Islet of Langerhans (tissue), 1 donor: ENCODE data around the gene PADI4.

Source experiments
- FAIRE-seq: peaks from one replicate; lab custom pipeline; 2011; peaks lifted over from hg19 to GRCh38; lab: Jason Lieb, UNC

The PADI4 gene

GRCh38 chr1:17282836-17283235 is 25.2 kb upstream of the PADI4 start:
- no peak for FAIRE-seq

- FAIRE-seq, result no peak
Measured at GRCh38 chr1:17286646-17287045, 21.4 kb upstream of the PADI4 start.

GRCh38 chr1:17287130-17287776 is 20.7 kb upstream of the PADI4 start:
- no peak for FAIRE-seq

- no peak for FAIRE-seq
Measured at GRCh38 chr1:17289721-17290120, 18.3 kb upstream of the PADI4 start.

GRCh38 chr1:17290553-17290952 is 17.4 kb upstream of the PADI4 start:
- no peak for FAIRE-seq

GRCh38 chr1:17292299-17293160 is 15.5 kb upstream of the PADI4 start:
- no peak for FAIRE-seq

GRCh38 chr1:17293681-17294425 is 14.1 kb upstream of the PADI4 start:
- FAIRE-seq, result no peak

- FAIRE-seq, result no peak
Measured at GRCh38 chr1:17295292-17295691, 12.7 kb upstream of the PADI4 start.

GRCh38 chr1:17296086-17296485 is 11.9 kb upstream of the PADI4 start:
- FAIRE-seq, result no peak

- no peak for FAIRE-seq
Measured at GRCh38 chr1:17297991-17298390, 10.0 kb upstream of the PADI4 start.

- no peak for FAIRE-seq
Measured at GRCh38 chr1:17301767-17302166, 6.2 kb upstream of the PADI4 start.

GRCh38 chr1:17304151-17304825 is 3.7 kb upstream of the PADI4 start:
- FAIRE-seq, result no peak

- FAIRE-seq, result no peak
Measured at GRCh38 chr1:17304826-17305175, 3.2 kb upstream of the PADI4 start.

- no peak for FAIRE-seq
Measured at GRCh38 chr1:17305576-17306095, 2.4 kb upstream of the PADI4 start.

GRCh38 chr1:17306407-17306806 is 1.6 kb upstream of the PADI4 start:
- no peak for FAIRE-seq

- FAIRE-seq, result no peak
Measured at GRCh38 chr1:17306921-17307320, 1.1 kb upstream of the PADI4 start.

GRCh38 chr1:17307329-17307728 is 668 bp upstream of the PADI4 start:
- FAIRE-seq, result no peak

- FAIRE-seq, result no peak
Measured at GRCh38 chr1:17308593-17308992, 596 bp downstream of the PADI4 start.

- FAIRE-seq, result no peak
Measured at GRCh38 chr1:17309426-17310067, 1.6 kb downstream of the PADI4 start.

GRCh38 chr1:17310068-17310640 is 2.2 kb downstream of the PADI4 start:
- FAIRE-seq, result no peak

- FAIRE-seq, result no peak
Measured at GRCh38 chr1:17313530-17314309, 5.7 kb downstream of the PADI4 start.
